ENCODE results near the gene NRXN3. TPM values are rescaled to one million over a fixed set of nuclear protein-coding genes. Genes with fewer than 3 reads are reported as not detected.

NRXN3 gene
- total and polyA plus RNA-seq, 2 experiments from 2014 or later: 0.08 to 0.11 TPM

- WGBS, 2 experiments (ENCODE audit: low coverage in 1 of 2, low lambda C conversion rate in 2 of 2, missing lambda C conversion rate in 2 of 2): 7% methylated on average over 2 of the region's 2 CpGs
Measured at GRCh38 chr14:79407572-79407971, 1237.4 kb downstream of the NRXN3 start.

GRCh38 chr14:79408696-79409095 lies 1238.5 kb downstream of the NRXN3 start:
- WGBS, 2 experiments (ENCODE audit: low coverage in 1 of 2, low lambda C conversion rate in 2 of 2, missing lambda C conversion rate in 2 of 2): 42 to 46% methylated on average over 1 of the region's 1 CpG
- TF ChIP-seq EZH2 (IDR thresholded peaks at IDR 0.05; ENCODE audit: insufficient read depth, poor library complexity, severe bottlenecking) (no peak), EZH2phosphoT487 (IDR thresholded peaks at IDR 0.05; ENCODE audit: insufficient read depth, low read depth) (no peak)
- Histone ChIP-seq H3F3A (ENCODE audit: insufficient read depth) (no peaks in the 10 kb centered on the region), H3K4me3 (no peak overlapping the region), H3K9ac (no peak overlapping the region), H3K36me3 (ENCODE audit: low read depth) (no peaks in the 10 kb centered on the region), H3K27me3 (replicated peaks; ENCODE audit: insufficient read depth) (no peaks in the 10 kb centered on the region), H2AFZ (no peak overlapping the region), H3K4me1 (ENCODE audit: insufficient read depth) (no peaks in the 10 kb centered on the region), H3K4me2 (ENCODE audit: unreplicated experiment) (no peak overlapping the region), H3K9me3 (ENCODE audit: low read depth) (no peaks in the 10 kb centered on the region), H4K20me1 (ENCODE audit: insufficient read depth) (no peaks in the 10 kb centered on the region), H3K79me2 (ENCODE audit: insufficient read depth) (no peaks in the 10 kb centered on the region), H3K27ac (no peak overlapping the region), H3K9me2 (ENCODE audit: insufficient read depth) (no peaks in the 10 kb centered on the region)
- DNase-seq: no peak
- in situ Hi-C loops (cut with MboI): no loop called here

More at GRCh38 chr14:79407572-79407971, 1237.4 kb downstream of the NRXN3 start:
- Histone ChIP-seq H3K9ac (no peak overlapping the region), H3K9me2 (ENCODE audit: insufficient read depth) (no peaks in the 10 kb centered on the region), H3K27me3 (replicated peaks; ENCODE audit: insufficient read depth) (no peaks in the 10 kb centered on the region), H3F3A (ENCODE audit: insufficient read depth) (no peaks in the 10 kb centered on the region), H4K20me1 (ENCODE audit: insufficient read depth) (no peaks in the 10 kb centered on the region), H2AFZ (no peak overlapping the region), H3K4me3 (no peak overlapping the region), H3K4me1 (ENCODE audit: insufficient read depth) (no peaks in the 10 kb centered on the region), H3K79me2 (ENCODE audit: insufficient read depth) (no peaks in the 10 kb centered on the region), H3K36me3 (ENCODE audit: low read depth) (no peaks in the 10 kb centered on the region), H3K4me2 (ENCODE audit: unreplicated experiment) (no peak overlapping the region), H3K9me3 (ENCODE audit: low read depth) (no peaks in the 10 kb centered on the region), H3K27ac (no peak overlapping the region)
- TF ChIP-seq EZH2 (IDR thresholded peaks at IDR 0.05; ENCODE audit: insufficient read depth, poor library complexity, severe bottlenecking): no peak
- no peak for DNase-seq
- in situ Hi-C loops (cut with MboI): no loop called here

- TF ChIP-seq EZH2 (IDR thresholded peaks at IDR 0.05; ENCODE audit: insufficient read depth, poor library complexity, severe bottlenecking) (no peak), EZH2phosphoT487 (IDR thresholded peaks at IDR 0.05; ENCODE audit: insufficient read depth, low read depth) (no peak)
- H2AFZ ChIP-seq: no peak overlapping the region
- no peaks in the 10 kb centered on the region for H3K4me1 ChIP-seq (ENCODE audit: insufficient read depth)
- H3K9me2 ChIP-seq (ENCODE audit: insufficient read depth): no peaks in the 10 kb centered on the region
- H3K79me2 ChIP-seq (ENCODE audit: insufficient read depth): no peaks in the 10 kb centered on the region
- no peaks in the 10 kb centered on the region for H3F3A ChIP-seq (ENCODE audit: insufficient read depth)
- no peaks in the 10 kb centered on the region for H3K9me3 ChIP-seq (ENCODE audit: low read depth)
- H3K27me3 ChIP-seq (replicated peaks; ENCODE audit: insufficient read depth): no peaks in the 10 kb centered on the region
- no peak overlapping the region for H3K4me2 ChIP-seq (ENCODE audit: unreplicated experiment)
- H3K4me3 ChIP-seq: no peak overlapping the region
- 7 to 10% methylated on average over 3 of the region's 3 CpGs for WGBS, 2 experiments (ENCODE audit: low coverage in 1 of 2, low lambda C conversion rate in 2 of 2, missing lambda C conversion rate in 2 of 2)
- no peaks in the 10 kb centered on the region for H4K20me1 ChIP-seq (ENCODE audit: insufficient read depth)
- no peak overlapping the region for H3K27ac ChIP-seq
- no peak for DNase-seq
- in situ Hi-C loops (cut with MboI): no loop called here
- no peaks in the 10 kb centered on the region for H3K36me3 ChIP-seq (ENCODE audit: low read depth)
- no peak overlapping the region for H3K9ac ChIP-seq
Measured at GRCh38 chr14:79411403-79412174, 1241.4 kb downstream of the NRXN3 start.

GRCh38 chr14:79412822-79413221 lies 1242.6 kb downstream of the NRXN3 start:
- Histone ChIP-seq H3K4me1 (ENCODE audit: insufficient read depth) (no peaks in the 10 kb centered on the region), H3K79me2 (ENCODE audit: insufficient read depth) (no peaks in the 10 kb centered on the region), H3K4me3 (no peak overlapping the region), H2AFZ (no peak overlapping the region), H3K27me3 (replicated peaks; ENCODE audit: insufficient read depth) (no peaks in the 10 kb centered on the region), H3K9me2 (ENCODE audit: insufficient read depth) (no peaks in the 10 kb centered on the region), H3K4me2 (ENCODE audit: unreplicated experiment) (no peak overlapping the region), H4K20me1 (ENCODE audit: insufficient read depth) (no peaks in the 10 kb centered on the region), H3F3A (ENCODE audit: insufficient read depth) (no peaks in the 10 kb centered on the region), H3K27ac (no peak overlapping the region), H3K9me3 (ENCODE audit: low read depth) (no peaks in the 10 kb centered on the region), H3K36me3 (ENCODE audit: low read depth) (no peaks in the 10 kb centered on the region), H3K9ac (no peak overlapping the region)
- no peak for DNase-seq
- TF ChIP-seq EZH2 (IDR thresholded peaks at IDR 0.05; ENCODE audit: insufficient read depth, poor library complexity, severe bottlenecking) (no peak), EZH2phosphoT487 (IDR thresholded peaks at IDR 0.05; ENCODE audit: insufficient read depth, low read depth) (no peak)
- 7 to 10% methylated on average over 2 of the region's 2 CpGs for WGBS, 2 experiments (ENCODE audit: low coverage in 1 of 2, low lambda C conversion rate in 2 of 2, missing lambda C conversion rate in 2 of 2)
- in situ Hi-C loops (cut with MboI): no loop called here
